Skeletal muscle tissue (tissue), 4 donors: ENCODE data around the gene TRIM28. TPM values are rescaled to one million over a fixed set of nuclear protein-coding genes. Genes with fewer than 3 reads are reported as not detected.
A peak's percentile ranks its signal among the peaks of the same experiment; 100 is the strongest.

Source experiments
- H3K27ac ChIP-seq: one replicate; pipeline ENCODE4 v1.7.0; 2013; ENCODE audit warnings: mild to moderate bottlenecking, low read depth, low read length, inconsistent platforms
- H3K27me3 ChIP-seq, 3 donors: one replicate each; pipeline ENCODE4 v1.7.0; 2013; ENCODE audit warnings: low read length in 3 of 3; ENCODE audit not compliant: control insufficient read depth in 3 of 3, insufficient read depth in 3 of 3
- H3K36me3 ChIP-seq, 3 donors: one replicate each; pipeline ENCODE4 v1.7.0; 2013; ENCODE audit warnings: low read length in 3 of 3; ENCODE audit not compliant: control insufficient read depth in 3 of 3, insufficient read depth in 3 of 3
- H3K4me1 ChIP-seq, 3 donors: one replicate each; pipeline ENCODE4 v1.7.0; 2013; ENCODE audit warnings: low read length in 3 of 3, mild to moderate bottlenecking in 3 of 3; ENCODE audit not compliant: control insufficient read depth in 3 of 3, insufficient read depth in 3 of 3
- H3K4me3 ChIP-seq, 3 donors: one replicate each; pipeline ENCODE4 v1.7.0; 2013; ENCODE audit warnings: low read length in 3 of 3
- H3K9ac ChIP-seq, 3 donors: one replicate each; pipeline ENCODE4 v1.7.0; 2013; ENCODE audit warnings: low read length in 3 of 3, mild to moderate bottlenecking in 3 of 3, moderate library complexity in 2 of 3, low read depth in 1 of 3
- H3K9me3 ChIP-seq, 3 donors: one replicate each; pipeline ENCODE4 v1.7.0; 2013; ENCODE audit warnings: low read length in 3 of 3; ENCODE audit not compliant: control insufficient read depth in 3 of 3
- total RNA-seq: library from RNA; depleted of rRNA; stranded (reverse); fragments of >200 nt; gene quantifications from one replicate; pipeline ENCODE4 v1.2.3, GENCODE V29; 2014
- donor health status: Osteomylitis.

Gene TRIM28
- total RNA-seq, 1 donor from 2014 or later = 277 TPM

GRCh38 chr19:58561373-58562121, 17.7 kb downstream of the TRIM28 start:
- peak overlapping the region; percentile 65 to 82 (median 70) for H3K9ac ChIP-seq
- H3K36me3 ChIP-seq = peaks cover 2 to 5% (median 3%) of the 10 kb centered on the region in 3 donors
- no peak overlapping the region for H3K27ac ChIP-seq
- no peaks in the 10 kb centered on the region for H3K9me3 ChIP-seq
- H3K4me1 ChIP-seq = peaks cover 49 to 63% (median 56%) of the 10 kb centered on the region in 3 donors
- peak overlapping the region; percentile 67 to 79 (median 79) for H3K4me3 ChIP-seq
- H3K27me3 ChIP-seq = no peaks in the 10 kb centered on the region

GRCh38 chr19:58562122-58563033, 18.5 kb downstream of the TRIM28 start:
- Histone ChIP-seq H3K4me1 (peaks cover 40 to 55% (median 48%) of the 10 kb centered on the region in 3 donors), H3K4me3 (peak overlapping the region; percentile 67 to 79 (median 79)), H3K27ac (no peak overlapping the region), H3K36me3 (peaks cover 1 to 4% (median 4%) of the 10 kb centered on the region in 3 donors), H3K27me3 (no peaks in the 10 kb centered on the region), H3K9ac (peak overlapping the region; percentile 65 to 82 (median 70)), H3K9me3 (no peaks in the 10 kb centered on the region)

- Histone ChIP-seq H3K4me3 (peak overlapping the region; percentile 67 to 79 (median 79)), H3K4me1 (peaks cover 36 to 50% (median 43%) of the 10 kb centered on the region in 3 donors), H3K27me3 (no peaks in the 10 kb centered on the region), H3K9ac (peak overlapping the region; percentile 65 to 82 (median 70)), H3K36me3 (peaks cover 4% of the 10 kb centered on the region in 3 donors), H3K27ac (no peak overlapping the region), H3K9me3 (no peaks in the 10 kb centered on the region)
These were observed 19.2 kb downstream of the TRIM28 start for GRCh38 chr19:58563034-58563573.

- Histone ChIP-seq H3K9me3 (no peaks in the 10 kb centered on the region), H3K36me3 (peaks cover 6 to 8% (median 8%) of the 10 kb centered on the region in 3 donors), H3K27me3 (no peaks in the 10 kb centered on the region), H3K4me1 (peaks cover 36 to 50% (median 43%) of the 10 kb centered on the region in 3 donors), H3K27ac (no peak overlapping the region), H3K4me3 (peak overlapping the region in 1 of 3 donors; percentile 22), H3K9ac (peak overlapping the region; percentile 65 to 82 (median 70))
These were observed 20.0 kb downstream of the TRIM28 start for GRCh38 chr19:58563823-58564222.

GRCh38 chr19:58566989-58567388, 23.1 kb downstream of the TRIM28 start:
- Histone ChIP-seq H3K36me3 (peaks cover 21 to 30% (median 27%) of the 10 kb centered on the region in 3 donors), H3K9ac (no peak overlapping the region), H3K4me3 (no peak overlapping the region), H3K9me3 (no peaks in the 10 kb centered on the region), H3K4me1 (peaks cover 18 to 23% (median 23%) of the 10 kb centered on the region in 3 donors), H3K27me3 (no peaks in the 10 kb centered on the region), H3K27ac (no peak overlapping the region)

- Histone ChIP-seq H3K27me3 (no peaks in the 10 kb centered on the region), H3K4me3 (no peak overlapping the region), H3K9me3 (no peaks in the 10 kb centered on the region), H3K4me1 (peaks cover 9 to 16% (median 15%) of the 10 kb centered on the region in 3 donors), H3K9ac (peak overlapping the region in 1 of 3 donors; percentile 3), H3K27ac (no peak overlapping the region), H3K36me3 (peaks cover 21 to 30% (median 27%) of the 10 kb centered on the region in 3 donors)
These were observed 24.7 kb downstream of the TRIM28 start for GRCh38 chr19:58568453-58569130.

GRCh38 chr19:58569191-58569942, 25.5 kb downstream of the TRIM28 start:
- no peak overlapping the region for H3K9ac ChIP-seq
- peaks cover 21 to 30% (median 27%) of the 10 kb centered on the region in 3 donors for H3K36me3 ChIP-seq

GRCh38 chr19:58569943-58570670, 26.2 kb downstream of the TRIM28 start:
- Histone ChIP-seq H3K9ac (no peak overlapping the region), H3K4me3 (no peak overlapping the region), H3K27me3 (no peaks in the 10 kb centered on the region), H3K27ac (no peak overlapping the region), H3K36me3 (peaks cover 21 to 30% (median 27%) of the 10 kb centered on the region in 3 donors), H3K4me1 (peaks cover 10 to 22% (median 19%) of the 10 kb centered on the region in 3 donors), H3K9me3 (no peaks in the 10 kb centered on the region)

More at GRCh38 chr19:58569191-58569942, 25.5 kb downstream of the TRIM28 start:
- H3K4me1 ChIP-seq = peaks cover 10 to 20% (median 16%) of the 10 kb centered on the region in 3 donors
- no peak overlapping the region for H3K4me3 ChIP-seq
- H3K27me3 ChIP-seq = no peaks in the 10 kb centered on the region
- no peaks in the 10 kb centered on the region for H3K9me3 ChIP-seq
- no peak overlapping the region for H3K27ac ChIP-seq
